ENCODE data around the gene TTC39B. TPM values are rescaled to one million over a fixed set of nuclear protein-coding genes. Genes with fewer than 3 reads are reported as not detected.
A peak's percentile ranks its signal among the peaks of the same experiment; 100 is the strongest.

The TTC39B gene
- total RNA-seq, 2 experiments from 2014 or later: 30.3 to 31.7 TPM

GRCh38 chr9:15220658-15221318 is 86.2 kb downstream of the TTC39B start:
- H3K27me3 Mint-ChIP-seq: no peaks in the 10 kb centered on the region
- H3K4me3 Mint-ChIP-seq: no peak overlapping the region
- H3K36me3 Mint-ChIP-seq: peaks cover 11% of the 10 kb centered on the region
- no peaks in the 10 kb centered on the region for H3K9me3 Mint-ChIP-seq
- DNase-seq: no peak
- intact Hi-C loops (cut with micrococcal nuclease): no loop called here
- CTCF ChIA-PET: interaction anchor here (1.5 to 5.3 kb wide), 2 partner anchors 11 kb away, joined by 4 to 56 read pairs; no protein-coding TSS in a partner anchor
- H3K4me1 Mint-ChIP-seq (ENCODE audit: low read depth): peaks cover 28% of the 10 kb centered on the region
- H3K27ac Mint-ChIP-seq: no peak overlapping the region
- POLR2A ChIA-PET: interaction anchor here (1.1 kb wide), 1 partner anchor 290 kb away, joined by 3 read pairs; the partner anchor contains the start of gene PSIP1

GRCh38 chr9:15219546-15219945 is 87.5 kb downstream of the TTC39B start:
- H3K27me3 Mint-ChIP-seq: no peaks in the 10 kb centered on the region
- no peak for DNase-seq
- H3K36me3 Mint-ChIP-seq: peaks cover 9% of the 10 kb centered on the region
- intact Hi-C loops (cut with micrococcal nuclease): no loop called here
- H3K27ac Mint-ChIP-seq: no peak overlapping the region
- ChIA-PET POLR2A (no interaction called here), CTCF (interaction anchor here (5.3 kb wide), 1 partner anchor 12 kb away, joined by 56 read pairs; no protein-coding TSS in a partner anchor)
- no peak overlapping the region for H3K4me3 Mint-ChIP-seq
- peaks cover 28% of the 10 kb centered on the region for H3K4me1 Mint-ChIP-seq (ENCODE audit: low read depth)
- no peaks in the 10 kb centered on the region for H3K9me3 Mint-ChIP-seq

DNA sequence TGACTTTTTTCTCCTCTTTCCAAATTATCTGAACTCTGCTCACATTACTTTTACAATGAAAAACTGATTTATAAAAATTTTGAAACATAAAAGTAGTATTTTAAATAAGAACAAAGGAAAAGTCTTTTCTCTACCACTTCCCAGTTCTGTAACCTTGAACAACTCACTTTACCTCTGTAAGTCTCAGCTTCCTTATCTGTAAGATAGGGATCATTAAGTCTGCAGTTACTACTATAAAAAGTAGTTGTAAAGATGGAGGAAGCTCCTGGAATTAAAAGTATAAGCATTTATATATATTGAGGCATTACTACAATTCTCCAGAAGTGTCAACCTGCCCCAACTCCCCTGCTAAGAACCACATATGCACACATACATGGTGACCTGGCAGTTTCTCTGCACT is 88.0 kb downstream of the TTC39B start:
- CTCF ChIA-PET: interaction anchor here (11.5 kb wide), 1 partner anchor 11 kb away, joined by 135 read pairs; no protein-coding TSS in a partner anchor
- DNase-seq: no peak
- peaks cover 5% of the 10 kb centered on the region for H3K36me3 Mint-ChIP-seq
- H3K4me3 Mint-ChIP-seq: no peak overlapping the region
- intact Hi-C loops (cut with micrococcal nuclease): no loop called here
- no peaks in the 10 kb centered on the region for H3K9me3 Mint-ChIP-seq
- H3K27ac Mint-ChIP-seq: no peak overlapping the region
- POLR2A ChIA-PET: no interaction called here
- peaks cover 25% of the 10 kb centered on the region for H3K4me1 Mint-ChIP-seq (ENCODE audit: low read depth)
- no peaks in the 10 kb centered on the region for H3K27me3 Mint-ChIP-seq

DNA sequence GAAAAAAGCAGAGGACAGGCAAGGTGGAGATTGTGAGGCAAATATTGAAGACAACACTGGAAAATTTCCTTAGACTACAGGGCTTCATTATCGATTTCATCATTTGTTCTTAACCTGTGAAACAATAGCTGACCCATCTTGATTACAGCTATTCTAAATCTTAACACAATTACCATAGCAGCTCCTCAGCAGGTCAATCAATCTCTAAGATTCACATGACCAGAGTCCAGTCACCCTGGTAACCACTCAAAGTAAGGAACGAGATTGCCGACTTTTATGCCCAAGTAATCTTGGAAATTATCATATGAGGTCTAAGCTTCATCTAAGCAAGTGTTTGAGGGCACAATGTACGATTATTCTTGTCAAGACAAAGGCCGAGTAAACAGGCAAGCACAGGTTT is 93.8 kb downstream of the TTC39B start:
- peaks cover 8% of the 10 kb centered on the region for H3K36me3 Mint-ChIP-seq
- CTCF ChIA-PET: interaction anchor here (0.6 to 11.5 kb wide), 9 partner anchors 9 to 406 kb away, joined by 3 to 135 read pairs (median 4); partner anchors contain the start of gene CCDC171

GRCh38 chr9:15211815-15212495 is 95.1 kb downstream of the TTC39B start:
- H3K36me3 Mint-ChIP-seq: peaks cover 13% of the 10 kb centered on the region
- intact Hi-C loops (cut with micrococcal nuclease): loop anchor here (1.0 to 5.0 kb wide), 7 partner anchors 20 to 395 kb away; partner anchors contain the start of genes SNAPC3 and TTC39B
- CTCF ChIA-PET: interaction anchor here (0.7 to 11.5 kb wide), 18 partner anchors 10 to 394 kb away, joined by 3 to 135 read pairs (median 4); partner anchors contain the start of gene TTC39B
- DNase-seq: no peak
- peaks cover 5% of the 10 kb centered on the region for H3K4me1 Mint-ChIP-seq (ENCODE audit: low read depth)
- H3K27ac Mint-ChIP-seq: no peak overlapping the region
- no peaks in the 10 kb centered on the region for H3K27me3 Mint-ChIP-seq
- no peak overlapping the region for H3K4me3 Mint-ChIP-seq
- peaks cover 6% of the 10 kb centered on the region for H3K9me3 Mint-ChIP-seq
- POLR2A ChIA-PET: no interaction called here

More for the DNA sequence above, 93.8 kb downstream of the TTC39B start:
- Mint-ChIP-seq H3K4me3 (no peak overlapping the region), H3K9me3 (no peaks in the 10 kb centered on the region), H3K27ac (no peak overlapping the region), H3K4me1 (ENCODE audit: low read depth) (peaks cover 1% of the 10 kb centered on the region), H3K27me3 (no peaks in the 10 kb centered on the region)
- intact Hi-C loops (cut with micrococcal nuclease): loop anchor here (2.0 to 5.0 kb wide), 2 partner anchors 144 to 394 kb away; no protein-coding TSS in a partner anchor
- POLR2A ChIA-PET: no interaction called here
- DNase-seq: no peak

- H3K27ac Mint-ChIP-seq: no peak overlapping the region
- intact Hi-C loops (cut with micrococcal nuclease): loop anchor here (1.0 to 5.0 kb wide), 6 partner anchors 21 to 322 kb away; partner anchors contain the start of genes SNAPC3 and TTC39B
- DNase-seq: peak; percentile 58
- no peaks in the 10 kb centered on the region for H3K27me3 Mint-ChIP-seq
- CTCF ChIA-PET: interaction anchor here (0.7 to 11.5 kb wide), 19 partner anchors 11 to 432 kb away, joined by 3 to 135 read pairs (median 4); no protein-coding TSS in a partner anchor
- H3K4me3 Mint-ChIP-seq: no peak overlapping the region
- H3K9me3 Mint-ChIP-seq: peaks cover 10% of the 10 kb centered on the region
- peaks cover 17% of the 10 kb centered on the region for H3K36me3 Mint-ChIP-seq
- peaks cover 8% of the 10 kb centered on the region for H3K4me1 Mint-ChIP-seq (ENCODE audit: low read depth)
- POLR2A ChIA-PET: interaction anchor here (0.6 to 0.9 kb wide), 2 partner anchors 96 to 212 kb away, joined by 3 to 4 read pairs; partner anchors contain the start of gene TTC39B
These were observed 95.7 kb downstream of the TTC39B start for GRCh38 chr9:15211160-15211814.

- DNase-seq: no peak
- Mint-ChIP-seq H3K4me1 (ENCODE audit: low read depth) (peaks cover 13% of the 10 kb centered on the region), H3K4me3 (no peak overlapping the region), H3K27ac (no peak overlapping the region), H3K27me3 (no peaks in the 10 kb centered on the region), H3K36me3 (peaks cover 25% of the 10 kb centered on the region), H3K9me3 (peaks cover 10% of the 10 kb centered on the region)
- ChIA-PET POLR2A (interaction anchor here (0.5 kb wide), 1 partner anchor 304 kb away, joined by 3 read pairs; the partner anchor contains the start of gene PSIP1), CTCF (interaction anchor here (1.1 to 2.9 kb wide), 2 partner anchors 25 to 105 kb away, joined by 3 to 14 read pairs; no protein-coding TSS in a partner anchor)
- intact Hi-C loops (cut with micrococcal nuclease): no loop called here
These were observed 99.9 kb downstream of the TTC39B start for GRCh38 chr9:15206903-15207696.

DNA sequence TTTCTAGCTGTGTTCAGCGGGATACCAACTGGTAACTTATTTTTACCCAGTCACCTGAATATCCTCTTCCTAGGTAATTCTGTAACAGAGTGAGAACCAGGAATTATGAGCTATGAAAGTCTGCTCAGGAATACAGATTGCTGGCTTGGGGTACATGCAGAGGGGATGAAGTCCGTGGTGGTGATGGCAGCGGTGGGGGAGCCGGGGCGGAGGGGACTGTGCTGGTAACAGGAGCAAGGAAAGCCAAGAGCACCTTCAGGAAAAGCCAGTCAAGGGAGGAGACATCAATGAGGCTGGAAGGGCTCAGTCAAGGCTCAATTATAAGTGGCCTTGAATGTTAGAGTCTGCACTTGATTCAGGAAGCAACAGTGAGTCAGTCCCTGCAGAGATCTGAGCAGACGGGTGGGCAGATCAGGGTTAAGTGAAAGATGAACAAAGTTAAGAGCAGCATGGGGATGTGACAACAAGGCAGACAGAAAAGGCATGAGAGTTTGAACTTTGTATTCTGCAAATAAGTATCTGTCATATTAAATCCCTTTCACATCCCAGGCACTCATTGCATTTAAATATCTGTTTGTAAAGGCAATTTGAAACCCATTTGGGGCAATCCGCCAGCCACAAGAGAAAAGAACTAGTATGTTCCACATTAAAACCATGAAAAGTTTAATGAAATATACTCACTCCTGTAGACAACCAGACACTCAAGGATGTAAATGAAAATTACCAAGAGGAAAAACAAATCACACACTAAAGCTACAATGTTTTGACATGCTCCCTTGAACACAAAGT is 101.2 kb downstream of the TTC39B start:
- H3K4me1 Mint-ChIP-seq (ENCODE audit: low read depth): peaks cover 13% of the 10 kb centered on the region
- peaks cover 25% of the 10 kb centered on the region for H3K36me3 Mint-ChIP-seq
- H3K4me3 Mint-ChIP-seq: no peak overlapping the region
- ChIA-PET POLR2A (interaction anchor here (1.1 kb wide), 1 partner anchor 24 kb away, joined by 3 read pairs; no protein-coding TSS in a partner anchor), CTCF (interaction anchor here (2.9 kb wide), 1 partner anchor 26 kb away, joined by 14 read pairs; no protein-coding TSS in a partner anchor)
- H3K27ac Mint-ChIP-seq: no peak overlapping the region
- intact Hi-C loops (cut with micrococcal nuclease): no loop called here
- H3K9me3 Mint-ChIP-seq: peaks cover 10% of the 10 kb centered on the region
- no peaks in the 10 kb centered on the region for H3K27me3 Mint-ChIP-seq
- no peak for DNase-seq

GRCh38 chr9:15203581-15203980 is 103.4 kb downstream of the TTC39B start:
- no peak for DNase-seq
- Mint-ChIP-seq H3K36me3 (peaks cover 19% of the 10 kb centered on the region), H3K9me3 (peaks cover 10% of the 10 kb centered on the region), H3K4me1 (ENCODE audit: low read depth) (peaks cover 13% of the 10 kb centered on the region), H3K27ac (no peak overlapping the region), H3K27me3 (no peaks in the 10 kb centered on the region), H3K4me3 (no peak overlapping the region)
- CTCF ChIA-PET: no interaction called here
- intact Hi-C loops (cut with micrococcal nuclease): no loop called here
- POLR2A ChIA-PET: no interaction called here

DNA sequence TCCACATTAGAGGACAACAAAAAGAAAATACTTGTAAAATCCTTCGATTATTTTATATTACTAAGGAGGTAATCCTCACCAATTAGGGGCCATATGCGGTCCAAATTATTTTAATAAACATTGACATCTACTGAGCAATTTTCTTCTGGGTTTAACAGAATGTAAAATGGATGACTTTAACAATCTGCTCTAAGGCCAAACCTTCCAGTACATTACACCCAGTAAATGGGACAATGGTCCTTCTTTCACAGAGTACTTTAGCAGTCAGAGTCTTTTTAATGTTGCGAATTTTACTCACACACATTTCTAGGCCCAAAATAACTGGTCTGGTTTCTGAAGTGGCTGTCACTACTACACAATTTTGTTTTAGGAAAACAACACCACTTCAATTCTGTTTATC is 106.9 kb downstream of the TTC39B start:
- H3K4me3 Mint-ChIP-seq: no peak overlapping the region
- no peaks in the 10 kb centered on the region for H3K4me1 Mint-ChIP-seq (ENCODE audit: low read depth)
- H3K27ac Mint-ChIP-seq: no peak overlapping the region
- no peak for DNase-seq
- POLR2A ChIA-PET: no interaction called here
- no peaks in the 10 kb centered on the region for H3K9me3 Mint-ChIP-seq
- intact Hi-C loops (cut with micrococcal nuclease): no loop called here
- H3K27me3 Mint-ChIP-seq: no peaks in the 10 kb centered on the region
- CTCF ChIA-PET: no interaction called here
- H3K36me3 Mint-ChIP-seq: peaks cover 19% of the 10 kb centered on the region

Data from activated CD4-positive, alpha-beta memory T cell treated with anti-CD3 and anti-CD28 coated beads for 36 hours (primary cell).